ENCODE measurements around the gene CLRN3. TPM values are rescaled to one million over a fixed set of nuclear protein-coding genes. Genes with fewer than 3 reads are reported as not detected.

Gene CLRN3
- total and polyA plus RNA-seq, 2 of the 8 experiments (the other 6 are each of a cell fraction or from before 2014, with no cell fraction given) = not detected

- TF ChIP-seq HDAC6 (IDR thresholded peaks at IDR 0.05; ENCODE audit: low read depth, low read length) (no peak), RXRA (IDR thresholded peaks at IDR 0.05; ENCODE audit: insufficient read depth, low read depth, low read length) (no peak), KDM1A (IDR thresholded peaks at IDR 0.05; ENCODE audit: borderline replicate concordance, low read length) (no peak), SIRT6 (IDR thresholded peaks at IDR 0.05; ENCODE audit: low read length) (no peak), CBX8 (IDR thresholded peaks at IDR 0.05; ENCODE audit: borderline replicate concordance, low read depth, low read length) (no peak), BCL11A (IDR thresholded peaks at IDR 0.05; ENCODE audit: low read depth in 2 of 2, low read length in 2 of 2) (no peak), CREB1 (IDR thresholded peaks at IDR 0.05) (no peak)
These were observed 18.8 kb downstream of the CLRN3 start (continued) for GRCh38 chr10:127873901-127874470.

Data from H1 (cell line).